Measurements from ENCODE around the gene ORC6. TPM values are rescaled to one million over a fixed set of nuclear protein-coding genes. Genes with fewer than 3 reads are reported as not detected.
"Not testable (repeated sequence)": the region's sequence is repeated elsewhere in the genome, so short reads cannot be mapped to it uniquely, and the experiment has no call there.

The ORC6 gene
- total and polyA plus RNA-seq, 8 donors, result 0.58 to 8.3 (median 3.8) TPM; not detected in 1

DNA sequence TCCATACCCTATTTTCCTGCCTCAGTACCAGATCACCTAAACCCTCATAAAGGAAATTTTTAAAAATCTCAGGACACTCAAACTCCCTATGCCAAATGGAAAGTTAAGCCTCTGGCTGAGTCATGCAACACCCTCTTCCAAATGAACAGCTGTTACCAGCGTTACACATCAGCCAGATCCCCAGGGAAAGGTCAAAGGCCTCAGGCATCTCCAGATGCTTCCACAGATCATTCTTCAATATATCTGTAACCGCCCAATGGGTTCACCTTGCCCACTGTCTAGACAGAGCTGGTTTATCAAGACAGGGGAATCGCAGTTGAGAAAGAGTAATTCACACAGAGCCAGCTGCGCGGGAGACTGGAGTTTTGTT is 39.2 kb upstream of the ORC6 start:
- peak in 1 of 2 donors; percentile 47 for DNase-seq
- WGBS, 5 donors, result 75 to 81% (median 79%) methylated on average over 5 of the region's 5 CpGs
- Histone ChIP-seq H3K9me3 (no peaks in the 10 kb centered on the region), H3K4me1 (no peaks in the 10 kb centered on the region), H3K27me3 (no peaks in the 10 kb centered on the region), H3K4me3 (peak overlapping the region in 2 of 4 donors; percentile 9 to 26), H3K27ac (peak overlapping the region in 4 of 5 donors; percentile 63 to 79 (median 74)), H3K36me3 (no peaks in the 10 kb centered on the region)
- TF ChIP-seq POLR2A (IDR thresholded peaks at IDR 0.05), result no peak
- intact Hi-C loops (cut with DNase I; ENCODE audit: low total_unique reads), result no loop called here

DNA sequence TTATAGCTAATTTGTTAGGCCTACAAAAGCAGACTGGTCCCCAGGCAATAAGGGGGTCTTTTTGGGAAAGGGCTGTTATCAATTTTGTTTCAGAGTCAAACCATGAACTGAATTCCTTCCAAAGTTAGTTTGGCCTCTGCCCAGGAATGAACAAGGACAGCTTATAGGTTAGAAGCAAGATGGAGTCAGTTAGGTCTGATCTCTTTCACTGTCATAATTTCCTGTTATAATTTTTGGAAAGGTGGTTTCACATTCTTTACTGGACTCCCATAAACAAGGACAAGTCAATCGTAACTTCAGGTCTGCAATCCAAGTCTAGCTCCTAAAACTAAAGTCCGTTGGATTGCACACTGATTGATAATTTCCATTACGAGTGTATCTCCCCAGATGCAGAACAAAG is 38.2 kb upstream of the ORC6 start:
- no peaks in the 10 kb centered on the region for H3K4me1 ChIP-seq
- no peak overlapping the region for H3K27ac ChIP-seq
- no peaks in the 10 kb centered on the region for H3K27me3 ChIP-seq
- H3K36me3 ChIP-seq, result no peaks in the 10 kb centered on the region
- no peak for TF ChIP-seq EP300 (IDR thresholded peaks at IDR 0.05)
- TF ChIP-seq, protein P1, sequence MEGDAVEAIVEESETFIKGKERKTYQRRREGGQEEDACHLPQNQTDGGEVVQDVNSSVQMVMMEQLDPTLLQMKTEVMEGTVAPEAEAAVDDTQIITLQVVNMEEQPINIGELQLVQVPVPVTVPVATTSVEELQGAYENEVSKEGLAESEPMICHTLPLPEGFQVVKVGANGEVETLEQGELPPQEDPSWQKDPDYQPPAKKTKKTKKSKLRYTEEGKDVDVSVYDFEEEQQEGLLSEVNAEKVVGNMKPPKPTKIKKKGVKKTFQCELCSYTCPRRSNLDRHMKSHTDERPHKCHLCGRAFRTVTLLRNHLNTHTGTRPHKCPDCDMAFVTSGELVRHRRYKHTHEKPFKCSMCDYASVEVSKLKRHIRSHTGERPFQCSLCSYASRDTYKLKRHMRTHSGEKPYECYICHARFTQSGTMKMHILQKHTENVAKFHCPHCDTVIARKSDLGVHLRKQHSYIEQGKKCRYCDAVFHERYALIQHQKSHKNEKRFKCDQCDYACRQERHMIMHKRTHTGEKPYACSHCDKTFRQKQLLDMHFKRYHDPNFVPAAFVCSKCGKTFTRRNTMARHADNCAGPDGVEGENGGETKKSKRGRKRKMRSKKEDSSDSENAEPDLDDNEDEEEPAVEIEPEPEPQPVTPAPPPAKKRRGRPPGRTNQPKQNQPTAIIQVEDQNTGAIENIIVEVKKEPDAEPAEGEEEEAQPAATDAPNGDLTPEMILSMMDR (IDR thresholded peaks at IDR 0.05), result no peak
- no peak for TF ChIP-seq POLR2A (IDR thresholded peaks at IDR 0.05)
- no peak for TF ChIP-seq POLR2AphosphoS5 (IDR thresholded peaks at IDR 0.05)
- H3K4me3 ChIP-seq, result no peak overlapping the region
- intact Hi-C loops (cut with DNase I; ENCODE audit: low total_unique reads), result no loop called here
- no peaks in the 10 kb centered on the region for H3K9me3 ChIP-seq
- DNase-seq, result no peak
- WGBS, 5 donors, result 78 to 91% (median 90%) methylated on average over 3 of the region's 3 CpGs

DNA sequence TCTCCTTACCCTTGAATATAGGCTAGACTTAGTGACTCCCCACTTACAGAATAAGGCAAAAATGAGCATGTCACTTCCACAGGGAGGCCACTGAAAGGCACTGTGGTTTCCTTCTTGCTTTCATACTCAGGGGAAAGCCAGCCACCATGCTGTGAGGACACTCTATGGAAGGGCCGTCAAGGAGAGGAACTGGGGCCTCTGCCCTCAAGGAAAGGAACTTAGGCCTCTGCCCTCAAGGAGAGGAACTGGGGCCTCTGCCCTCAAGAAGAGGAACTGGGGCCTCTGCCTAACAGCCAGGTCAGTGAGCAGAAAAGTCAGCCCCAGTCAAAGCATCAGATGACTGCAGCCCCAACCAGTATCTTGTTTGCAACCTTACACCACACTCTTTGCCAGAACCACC is 30.5 kb upstream of the ORC6 start:
- 25 to 66% (median 62%) methylated on average over 1 of the region's 1 CpG for WGBS, 5 donors
- TF ChIP-seq, protein P1 (IDR thresholded peaks at IDR 0.05), result no peak
- TF ChIP-seq POLR2A (IDR thresholded peaks at IDR 0.05) (no peak), POLR2AphosphoS5 (IDR thresholded peaks at IDR 0.05) (no peak), EP300 (IDR thresholded peaks at IDR 0.05) (no peak)
- Histone ChIP-seq H3K27me3 (no peaks in the 10 kb centered on the region), H3K9me3 (no peaks in the 10 kb centered on the region), H3K4me3 (no peak overlapping the region), H3K36me3 (peaks cover 48 to 73% (median 65%) of the 10 kb centered on the region in 4 donors), H3K27ac (no peak overlapping the region), H3K4me1 (no peaks in the 10 kb centered on the region)
- intact Hi-C loops (cut with DNase I; ENCODE audit: low total_unique reads), result no loop called here
- DNase-seq, result peak in 1 of 2 donors; percentile 34

DNA sequence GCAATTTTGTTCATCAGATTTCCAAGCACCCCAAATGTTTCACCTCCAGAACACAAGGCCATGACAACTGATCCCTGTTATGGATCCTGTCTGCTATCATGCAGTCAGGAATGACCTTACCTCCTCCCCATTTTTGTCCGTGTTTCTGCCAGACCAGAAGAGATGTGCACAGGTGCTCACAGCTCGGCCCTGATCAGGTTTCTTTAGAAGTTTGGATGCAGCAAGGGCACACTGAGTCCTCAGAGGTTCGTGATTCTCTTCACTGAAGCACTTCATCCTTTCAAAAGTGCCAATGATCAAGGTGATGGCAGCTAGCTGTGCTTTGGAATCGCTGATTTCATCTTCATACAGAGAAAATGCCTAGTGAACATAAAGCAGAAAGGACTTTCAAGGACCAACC is 27.3 kb upstream of the ORC6 start:
- TF ChIP-seq EP300 (IDR thresholded peaks at IDR 0.05) (no peak), POLR2AphosphoS5 (IDR thresholded peaks at IDR 0.05) (no peak)
- TF ChIP-seq, protein P1 (IDR thresholded peaks at IDR 0.05), result no peak
- DNase-seq, result no peak
- Histone ChIP-seq H3K9me3 (no peaks in the 10 kb centered on the region), H3K27ac (no peak overlapping the region), H3K36me3 (peaks cover 67 to 98% (median 95%) of the 10 kb centered on the region in 4 donors), H3K27me3 (no peaks in the 10 kb centered on the region), H3K4me3 (no peak overlapping the region), H3K4me1 (no peaks in the 10 kb centered on the region)
- intact Hi-C loops (cut with DNase I; ENCODE audit: low total_unique reads), result no loop called here
- WGBS, 5 donors, result 65 to 70% (median 68%) methylated on average over 4 of the region's 4 CpGs

DNA sequence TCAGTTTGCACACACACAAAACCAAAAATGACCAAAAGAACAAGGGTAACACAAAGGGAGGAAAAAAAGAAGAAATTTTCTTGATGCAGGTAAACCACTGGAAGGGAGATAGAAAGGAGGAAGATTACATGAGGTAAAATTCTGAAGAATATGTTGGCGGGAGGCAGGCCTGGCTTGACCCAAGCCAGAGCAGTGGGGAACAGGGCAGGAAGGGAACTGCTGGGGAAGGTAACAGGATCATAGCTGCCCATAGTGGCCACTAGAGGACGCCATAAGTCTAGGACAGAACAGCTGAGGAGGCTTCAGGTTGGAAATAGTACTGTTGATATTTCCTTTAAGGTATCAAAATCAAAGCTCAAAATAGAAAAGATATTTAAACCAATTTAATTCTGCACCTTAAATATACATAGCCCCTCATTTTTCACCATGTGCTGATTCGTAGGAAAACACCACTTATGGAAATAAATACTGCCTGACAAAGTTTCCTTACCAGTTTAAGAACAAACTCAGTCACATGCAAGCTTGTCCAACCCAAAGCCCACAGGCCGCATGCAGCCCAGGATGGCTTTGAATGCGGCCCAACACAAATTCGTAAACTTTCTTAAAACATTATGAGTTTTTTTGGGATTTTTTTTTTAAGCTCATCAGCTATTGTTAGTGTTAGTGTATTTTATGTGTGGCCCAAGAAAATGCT is 16.0 kb upstream of the ORC6 start:
- H3K36me3 ChIP-seq, result peaks cover 31 to 99% (median 98%) of the 10 kb centered on the region in 4 donors
- H3K27me3 ChIP-seq, result no peaks in the 10 kb centered on the region
- H3K9me3 ChIP-seq, result no peaks in the 10 kb centered on the region
- TF ChIP-seq POLR2A (IDR thresholded peaks at IDR 0.05) (no peak), EP300 (IDR thresholded peaks at IDR 0.05) (no peak), POLR2AphosphoS5 (IDR thresholded peaks at IDR 0.05) (no peak)
- TF ChIP-seq, protein P1 (IDR thresholded peaks at IDR 0.05), result peak in 5 of 7 experiments; percentile 65 to 82 (median 68)
- peak; percentile 59 to 85 for DNase-seq
- H3K4me1 ChIP-seq, result no peaks in the 10 kb centered on the region
- no peak overlapping the region for H3K27ac ChIP-seq
- WGBS, 5 donors, result 55 to 67% (median 62%) methylated on average over 6 of the region's 6 CpGs
- intact Hi-C loops (cut with DNase I; ENCODE audit: low total_unique reads), result no loop called here
- H3K4me3 ChIP-seq, result no peak overlapping the region

DNA sequence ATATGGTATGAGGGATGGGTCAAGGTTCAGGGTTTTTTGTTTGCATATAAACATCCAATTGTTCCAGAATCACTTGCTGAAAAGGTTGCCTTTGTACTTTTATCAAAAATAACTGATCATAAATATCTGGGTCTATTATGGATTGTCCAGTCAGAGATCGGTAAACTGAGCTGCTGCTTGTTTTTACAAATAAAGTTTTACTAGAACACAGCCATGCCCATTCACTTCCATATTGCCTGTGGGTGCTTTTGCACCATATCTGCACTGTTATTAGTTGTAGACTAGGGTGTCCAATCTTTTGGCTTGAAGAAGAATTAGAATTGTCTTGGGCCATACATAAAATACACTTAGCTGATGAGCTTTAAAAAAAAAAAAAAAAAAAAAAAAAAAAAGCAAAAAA is 11.5 kb upstream of the ORC6 start:
- DNase-seq; H3K9me3 ChIP-seq; H3K27ac ChIP-seq; H3K4me3 ChIP-seq; H3K27me3 ChIP-seq; intact Hi-C loops (cut with DNase I; ENCODE audit: low total_unique reads): not testable (repeated sequence)
- Histone ChIP-seq H3K4me1 (peaks cover 2 to 18% (median 12%) of the 10 kb centered on the region in 4 donors), H3K36me3 (peaks cover 27 to 86% (median 81%) of the 10 kb centered on the region in 4 donors)
- WGBS, 5 donors, result 87 to 100% (median 93%) methylated on average over 1 of the region's 1 CpG

DNA sequence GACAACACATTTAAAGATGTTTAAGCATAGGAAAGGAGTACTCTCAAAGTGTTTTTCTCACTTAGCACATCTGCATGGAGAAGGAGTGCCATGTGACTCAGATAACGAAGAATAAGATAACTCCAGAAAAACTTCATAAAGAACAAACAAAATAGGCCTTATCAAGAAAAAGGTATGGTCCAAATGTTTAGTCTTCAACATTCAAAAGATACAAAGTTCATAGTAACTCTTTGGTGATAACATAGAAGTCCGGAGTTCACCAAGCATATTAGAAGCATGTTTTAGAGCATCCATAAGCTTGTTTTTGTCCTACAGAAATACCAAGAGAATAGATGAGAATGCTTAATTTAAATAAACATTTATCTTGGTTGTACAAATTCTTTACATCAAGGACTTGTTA is 7.6 kb upstream of the ORC6 start:
- DNase-seq; H3K4me3 ChIP-seq; H3K9me3 ChIP-seq; H3K27me3 ChIP-seq; H3K27ac ChIP-seq; intact Hi-C loops (cut with DNase I; ENCODE audit: low total_unique reads): not testable (repeated sequence)
- 20 to 57% (median 45%) methylated on average over 2 of the region's 2 CpGs for WGBS, 5 donors
- Histone ChIP-seq H3K36me3 (peaks cover 16 to 46% (median 42%) of the 10 kb centered on the region in 4 donors), H3K4me1 (peaks cover 22 to 57% (median 42%) of the 10 kb centered on the region in 4 donors)

All from stomach (tissue), 9 donors.